HuH-7 (cell line): ENCODE measurements around the gene DCDC2.
"Not testable (repeated sequence)": the region's sequence is repeated elsewhere in the genome, so short reads cannot be mapped to it uniquely, and the experiment has no call there.

Experiments used
- DNase-seq: peaks from one replicate; pipeline ENCODE4 v3.0.0; 2011; ENCODE audit warnings: low spot score

Gene DCDC2

DNA sequence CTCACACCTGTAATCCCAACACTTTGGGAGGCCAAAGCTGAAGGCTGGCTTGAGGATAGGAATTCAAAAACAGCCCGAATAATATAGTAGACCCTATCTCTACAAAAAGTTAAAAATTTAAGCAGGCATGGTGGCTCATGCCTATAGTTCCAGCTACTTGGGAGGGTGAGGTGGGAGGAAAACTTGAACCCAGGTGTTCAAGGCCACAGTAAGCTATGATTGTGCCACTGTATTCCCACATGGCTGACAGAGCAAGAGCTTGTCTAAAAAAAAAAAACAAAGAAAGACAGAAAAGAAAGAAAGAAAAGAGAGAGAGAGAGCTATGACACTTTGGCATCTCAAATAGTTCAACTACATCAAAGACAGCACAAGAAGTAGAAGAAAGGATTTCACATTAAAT is 33.2 kb downstream of the DCDC2 start:
- DNase-seq, result no peak

GRCh38 chr6:24323632-24324337 is 34.1 kb downstream of the DCDC2 start:
- no peak for DNase-seq

GRCh38 chr6:24322924-24323323 is 34.9 kb downstream of the DCDC2 start:
- DNase-seq, result no peak

GRCh38 chr6:24322446-24322845 is 35.4 kb downstream of the DCDC2 start:
- DNase-seq, result not testable (repeated sequence)

GRCh38 chr6:24321538-24322162 is 36.2 kb downstream of the DCDC2 start:
- DNase-seq, result no peak

- peak; percentile 17 for DNase-seq
These were observed 44.4 kb downstream of the DCDC2 start for GRCh38 chr6:24313251-24314141.

DNA sequence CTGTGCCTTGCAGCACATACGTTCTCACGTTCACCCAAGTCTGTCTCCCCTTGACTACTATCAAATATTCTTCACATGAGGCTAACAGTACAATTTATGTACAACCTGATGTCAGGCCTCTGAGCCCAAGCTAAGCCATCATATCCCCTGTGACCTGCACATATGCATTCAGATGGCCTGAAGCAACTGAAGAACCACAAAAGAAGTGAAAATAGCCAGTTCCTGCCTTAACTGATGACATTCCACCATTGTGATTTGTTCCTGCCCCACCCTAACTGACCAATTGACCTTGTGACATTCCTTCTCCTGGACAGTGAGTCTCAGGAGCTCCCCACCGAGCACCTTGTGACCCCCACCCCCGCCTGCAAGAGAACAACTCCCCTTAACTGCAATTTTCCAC is 46.1 kb downstream of the DCDC2 start:
- DNase-seq, result not testable (repeated sequence)

DNA sequence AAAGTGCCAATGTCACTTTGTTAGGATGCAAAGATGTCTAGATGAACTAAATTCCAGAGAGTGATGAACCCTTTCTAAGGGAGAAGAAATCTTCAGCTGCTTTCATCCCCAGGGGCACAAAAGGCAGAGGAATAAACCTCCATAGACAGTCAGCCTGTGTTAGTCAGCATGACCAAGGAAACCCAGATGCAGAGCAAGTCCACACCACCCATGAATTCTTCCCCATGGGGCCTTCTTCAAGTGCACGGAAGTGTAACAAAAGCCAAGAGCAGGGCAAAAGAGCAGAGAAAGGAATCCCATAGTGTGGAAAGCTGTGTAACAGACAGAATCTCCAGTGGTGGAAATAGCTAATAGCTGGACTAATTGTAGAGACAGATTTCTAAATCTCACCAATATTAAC is 50.0 kb downstream of the DCDC2 start:
- no peak for DNase-seq

DNA sequence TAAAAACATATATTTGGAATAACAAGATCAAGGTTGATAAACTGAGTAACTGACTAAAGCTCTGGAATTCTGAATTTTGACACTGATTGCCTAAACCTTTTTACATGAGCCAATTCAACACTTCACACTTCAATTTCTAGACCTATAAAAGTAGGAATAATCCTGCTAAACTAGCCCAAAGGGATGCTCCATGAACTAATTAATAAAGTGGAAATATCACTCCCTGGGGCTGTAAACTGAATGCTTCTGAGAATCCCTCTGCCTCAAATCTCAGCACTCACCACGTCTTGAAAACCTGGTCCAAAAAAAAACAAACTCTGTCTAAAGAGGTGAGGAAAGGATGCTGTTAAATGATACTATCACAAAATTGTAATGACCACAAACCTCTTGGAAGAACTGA is 50.9 kb downstream of the DCDC2 start:
- DNase-seq, result no peak

DNA sequence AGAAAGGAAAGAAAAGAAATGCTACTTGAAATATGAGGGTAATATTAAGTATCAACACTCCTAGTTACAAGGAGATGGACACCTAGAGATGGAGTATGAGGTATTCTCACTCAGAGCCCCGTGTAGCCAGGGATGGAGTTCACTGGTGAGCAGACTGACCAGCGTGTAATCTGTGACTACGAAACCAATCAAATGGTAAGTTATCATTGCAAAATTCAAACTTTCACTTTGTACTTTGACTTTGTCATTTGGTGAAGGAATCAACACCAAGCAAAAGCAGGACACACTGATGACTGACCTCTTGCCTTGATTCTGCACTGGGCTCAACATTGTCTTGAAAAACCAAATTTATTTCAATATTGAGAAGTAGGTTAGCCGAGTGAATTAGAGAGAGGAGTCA is 51.8 kb downstream of the DCDC2 start:
- no peak for DNase-seq

DNA sequence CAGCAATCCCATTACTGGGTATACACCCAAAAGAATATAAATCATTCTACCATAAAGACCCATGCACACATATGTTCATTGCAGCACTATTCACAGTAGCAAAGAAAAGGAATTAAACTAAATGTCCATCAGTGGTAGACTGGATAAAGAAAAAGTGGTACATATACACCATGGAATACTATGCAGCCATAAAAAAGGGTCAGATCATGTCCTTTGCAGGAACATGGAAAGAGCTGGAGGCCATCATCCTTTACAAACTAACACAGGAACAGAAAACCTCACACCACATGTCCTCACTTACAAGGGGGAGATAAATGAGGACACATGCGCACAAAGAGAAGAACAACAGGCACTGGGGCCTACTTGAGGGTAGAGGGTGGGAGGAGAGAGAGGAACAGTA is 60.9 kb downstream of the DCDC2 start:
- no peak for DNase-seq

DNA sequence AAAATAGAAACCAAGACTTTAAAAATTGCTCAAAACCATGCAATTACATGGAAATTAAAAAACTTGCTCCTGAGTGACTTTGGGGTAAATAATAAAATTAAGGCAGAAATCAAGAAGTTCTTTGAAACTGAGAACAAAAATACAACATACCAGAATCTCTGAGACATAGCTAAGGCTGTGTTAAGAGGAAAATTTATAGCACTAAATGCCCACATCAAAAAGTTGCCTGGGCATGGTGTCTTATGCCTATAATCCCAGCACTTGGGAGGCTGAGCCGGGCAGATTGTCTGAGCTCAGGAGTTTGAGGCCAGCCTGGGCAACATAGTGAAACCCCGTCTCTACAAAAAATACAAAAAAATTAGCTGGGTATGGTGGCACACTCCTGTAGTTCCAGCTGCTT is 64.0 kb downstream of the DCDC2 start:
- DNase-seq, result not testable (repeated sequence)

GRCh38 chr6:24287239-24287638 is 70.6 kb downstream of the DCDC2 start:
- no peak for DNase-seq

- DNase-seq, result no peak
These were observed 73.9 kb downstream of the DCDC2 start for GRCh38 chr6:24284006-24284405.

DNA sequence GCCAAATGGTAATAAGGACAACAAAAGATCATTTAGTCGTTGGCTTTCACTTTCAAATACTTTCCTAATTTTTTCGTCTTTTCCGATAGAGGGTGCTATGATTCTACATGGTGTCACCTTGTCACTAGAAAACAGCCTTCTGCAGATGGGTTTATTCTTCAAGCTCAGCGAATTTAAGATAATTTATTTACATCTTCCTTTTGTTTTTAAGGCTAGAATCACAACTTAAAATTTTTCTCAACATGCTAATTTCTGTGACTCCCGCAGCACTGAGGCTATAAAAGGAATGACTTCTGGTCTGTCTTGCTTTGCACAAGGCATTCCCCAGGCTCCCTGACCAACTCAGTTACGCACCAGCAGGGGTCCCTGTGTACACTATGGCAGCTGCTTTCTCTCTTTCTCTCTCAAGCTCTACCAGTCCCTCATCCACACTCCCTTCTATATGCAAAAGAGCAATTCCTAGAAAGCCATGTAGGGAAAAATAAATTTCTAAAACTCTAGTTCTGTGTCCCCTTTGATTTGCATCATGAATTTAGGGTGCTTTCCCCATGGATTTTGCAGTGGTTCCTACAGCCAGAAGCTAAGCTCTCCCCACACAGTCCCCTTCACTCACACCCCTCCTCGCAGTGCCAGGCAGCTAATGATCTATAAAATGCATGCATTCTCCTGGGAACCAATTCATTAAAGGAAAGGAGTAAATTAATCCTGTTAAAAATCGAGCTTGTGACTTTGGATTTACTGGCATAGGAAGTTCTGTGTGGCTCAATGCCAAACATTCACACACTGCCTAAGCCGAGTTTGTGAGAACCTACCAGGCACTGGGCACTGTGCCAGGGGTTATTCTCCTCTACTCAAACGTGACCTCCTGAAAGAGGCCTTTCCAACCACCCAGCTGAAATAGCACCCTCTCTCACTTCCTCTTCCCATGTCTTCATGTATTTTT is 74.5 kb downstream of the DCDC2 start:
- DNase-seq, result peak; percentile 64

GRCh38 chr6:24274441-24275083 is 83.3 kb downstream of the DCDC2 start:
- no peak for DNase-seq

- DNase-seq, result no peak
These were observed 84.6 kb downstream of the DCDC2 start for GRCh38 chr6:24273096-24273870.

DNA sequence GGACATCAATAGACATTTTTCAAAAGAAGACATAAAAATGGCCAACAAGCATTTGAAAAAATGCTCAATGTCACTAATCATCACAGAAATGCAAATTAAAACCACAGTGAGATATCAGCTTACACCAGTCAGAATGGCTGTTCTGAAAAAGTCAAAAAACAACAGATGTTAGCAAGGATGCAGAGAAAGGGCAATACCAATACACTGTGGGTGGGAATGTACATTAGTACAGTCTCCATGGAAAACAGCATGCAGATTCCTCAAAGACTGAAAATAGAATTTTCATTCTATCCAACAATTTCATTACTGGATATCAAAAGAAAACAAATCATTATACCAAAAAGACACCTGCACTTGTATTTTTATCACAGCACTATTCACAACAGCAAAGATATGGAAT is 85.3 kb downstream of the DCDC2 start:
- DNase-seq, result no peak

DNA sequence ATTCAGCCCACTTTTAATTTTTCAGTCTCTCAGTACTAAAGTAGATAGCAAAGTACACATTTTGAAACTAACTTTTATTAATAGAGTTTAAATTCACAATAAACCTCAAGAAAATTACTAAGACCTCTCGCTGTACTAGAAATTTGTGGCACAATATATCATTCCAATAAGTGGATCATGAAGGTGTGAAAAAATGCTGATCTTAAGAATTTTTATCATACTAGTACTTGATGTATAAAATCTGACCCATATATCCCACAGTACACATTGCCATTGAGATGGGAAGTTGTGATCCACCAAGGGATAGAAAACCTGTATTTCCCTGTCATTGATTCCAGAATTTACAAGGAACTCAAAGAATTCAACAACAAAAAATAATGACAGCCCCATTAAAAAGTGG is 85.7 kb downstream of the DCDC2 start:
- DNase-seq, result no peak

GRCh38 chr6:24270011-24270410 is 87.8 kb downstream of the DCDC2 start:
- DNase-seq, result no peak

- not testable (repeated sequence) for DNase-seq
These were observed 99.6 kb downstream of the DCDC2 start for GRCh38 chr6:24258214-24258613.
